ENCODE results near the gene PRKAG2. TPM values are rescaled to one million over a fixed set of nuclear protein-coding genes. Genes with fewer than 3 reads are reported as not detected.

Gene PRKAG2
- polyA plus RNA-seq, 1 of the 3 experiments (the other 2 are of a cell fraction), result 51.6 TPM

GRCh38 chr7:151853896-151854719, 22.8 kb downstream of the PRKAG2 start:
- Histone ChIP-seq H2AFZ (ENCODE audit: low read depth) (no peak overlapping the region), H4K20me1 (ENCODE audit: insufficient read depth) (no peaks in the 10 kb centered on the region), H3K4me2 (no peak overlapping the region), H3K9me2 (no peaks in the 10 kb centered on the region), H3F3A (replicated peaks; ENCODE audit: insufficient read depth) (no peaks in the 10 kb centered on the region), H3K9me3 (no peaks in the 10 kb centered on the region), H3K9ac (no peak overlapping the region), H3K27me3 (ENCODE audit: insufficient read depth) (peaks cover 36% of the 10 kb centered on the region), H3K79me2 (ENCODE audit: insufficient read depth) (no peaks in the 10 kb centered on the region), H3K4me1 (ENCODE audit: control insufficient read depth in 1 of 2, insufficient read depth in 2 of 2, low read depth in 1 of 2, low read length in 1 of 2) (peaks cover 0 to 5% of the 10 kb centered on the region in 2 experiments; a peak in 1 of 4 replicates), H3K27ac (ENCODE audit: low read depth in 2 of 2, low read length in 1 of 2) (no peak overlapping the region), H3K4me3 (ENCODE audit: low read depth in 2 of 2, low read length in 1 of 2) (no peak overlapping the region), H3K36me3 (replicated peaks in 1 of 2; ENCODE audit: control insufficient read depth in 1 of 2, insufficient read depth in 2 of 2, low read length in 1 of 2) (no peaks in the 10 kb centered on the region)
- peak; percentile 55 for DNase-seq
- 57% methylated on average over 13 of the region's 18 CpGs for WGBS (ENCODE audit: low lambda C conversion rate)
- TF ChIP-seq FOSL2 (IDR thresholded peaks at IDR 0.05; ENCODE audit: borderline replicate concordance, low read depth) (no peak), YY1 (IDR thresholded peaks at IDR 0.05; ENCODE audit: low read depth) (no peak), GABPA (IDR thresholded peaks at IDR 0.05; ENCODE audit: low read depth) (no peak), RCOR1 (IDR thresholded peaks at IDR 0.05; ENCODE audit: low read length) (no peak), NFIC (IDR thresholded peaks at IDR 0.05; ENCODE audit: borderline replicate concordance) (no peak), EZH2phosphoT487 (IDR thresholded peaks at IDR 0.05; ENCODE audit: borderline replicate concordance, low read depth) (no peak), USF2 (IDR thresholded peaks at IDR 0.05; ENCODE audit: borderline replicate concordance, low read depth, low read length) (no peak), CTCF (IDR thresholded peaks at IDR 0.05) (no peak), SMC3 (IDR thresholded peaks at IDR 0.05; ENCODE audit: low read depth, low read length) (no peak), POLR2AphosphoS5 (IDR thresholded peaks at IDR 0.05; ENCODE audit: low read depth, low read length) (no peak), RAD21 (IDR thresholded peaks at IDR 0.05; ENCODE audit: low read length) (no peak), IRF3 (IDR thresholded peaks at IDR 0.05; ENCODE audit: low read depth, low read length) (no peak)
- CTCF ChIA-PET, result interaction anchor here (1.2 kb wide), 1 partner anchor 72 kb away, joined by 6 read pairs; no protein-coding TSS in a partner anchor
- POLR2A ChIA-PET, result interaction anchor here (0.8 kb wide), 1 partner anchor 23 kb away, joined by 3 read pairs; the partner anchor contains the start of gene PRKAG2
